Measurements from ENCODE around the gene SYN1.

Gene SYN1

GRCh38 chrX:47593522-47593921, 26.1 kb downstream of the SYN1 start:
- no peak for DNase-seq

- DNase-seq = no peak
Observed at GRCh38 chrX:47590984-47591383, 28.7 kb downstream of the SYN1 start.

- no peak for DNase-seq
Observed at GRCh38 chrX:47587906-47588735, 31.5 kb downstream of the SYN1 start.

GRCh38 chrX:47587091-47587891, 32.4 kb downstream of the SYN1 start:
- no peak for DNase-seq

GRCh38 chrX:47586043-47586787, 33.4 kb downstream of the SYN1 start:
- DNase-seq = no peak

GRCh38 chrX:47585273-47585672, 34.4 kb downstream of the SYN1 start:
- DNase-seq = no peak

GRCh38 chrX:47584714-47585113, 34.9 kb downstream of the SYN1 start:
- DNase-seq = no peak

GRCh38 chrX:47583240-47583861, 36.3 kb downstream of the SYN1 start:
- no peak for DNase-seq

GRCh38 chrX:47581731-47582647, 37.7 kb downstream of the SYN1 start, which contains the start of gene TIMP1:
TIMP1 (plus strand) TSS chrX:47582436; CDS start chrX:47583416, 980 bp downstream.
- DNase-seq = no peak

GRCh38 chrX:47579537-47579936, 40.1 kb downstream of the SYN1 start:
- DNase-seq = no peak

- DNase-seq = no peak
Observed at GRCh38 chrX:47578692-47579091, 41.0 kb downstream of the SYN1 start.

GRCh38 chrX:47577901-47578300, 41.8 kb downstream of the SYN1 start:
- DNase-seq = no peak

- DNase-seq = no peak
Observed at GRCh38 chrX:47577424-47577823, 42.2 kb downstream of the SYN1 start.

GRCh38 chrX:47576021-47576898, 43.4 kb downstream of the SYN1 start:
- no peak for DNase-seq

- no peak for DNase-seq
Observed at GRCh38 chrX:47574547-47575301, 44.9 kb downstream of the SYN1 start.

- no peak for DNase-seq
Observed at GRCh38 chrX:47574076-47574546, 45.5 kb downstream of the SYN1 start.

GRCh38 chrX:47573341-47574075, 46.1 kb downstream of the SYN1 start:
- no peak for DNase-seq

GRCh38 chrX:47572773-47573340, 46.8 kb downstream of the SYN1 start:
- no peak for DNase-seq

- no peak for DNase-seq
Observed at GRCh38 chrX:47571896-47572295, 47.8 kb downstream of the SYN1 start.

All from NCI-H345 (cell line).